HCT116 (cell line): ENCODE results near the gene SLC5A6. TPM values are rescaled to one million over a fixed set of nuclear protein-coding genes. Genes with fewer than 3 reads are reported as not detected.

Experiments
- ATAC-seq: fragments of 200-7000 bp; cut with Tn5 transposase; 2 replicates; pipeline ENCODE4 v1.9.1; 2020; ENCODE audit warnings: mild to moderate bottlenecking, moderate library complexity
- BruUV-seq: library from RNA; stranded (reverse); fragments of 400-500 nt; replicated peaks from 2 replicates; lab custom pipeline; 2021; lab: Mats Ljungman, UMichigan
- CTCF ChIA-PET: fragments of 300-600 bp; sonication (Branson Sonifier 250); formaldehyde crosslinking; loops from one replicate; lab custom pipeline; 2021; ENCODE audit warnings: antibody characterized with exemption; lab: Charles Lee
- POLR2A ChIA-PET: fragments of 300-600, 350-600 bp; sonication (Branson Sonifier 250); formaldehyde crosslinking; loops from one replicate; lab custom pipeline; 2021; ENCODE audit warnings: antibody characterized with exemption; lab: Charles Lee
- RAD21 ChIA-PET, 2 experiments: fragments of 300-600 bp; sonication (Branson Sonifier 250); formaldehyde crosslinking; loops; one replicate each; lab custom pipeline; 2023; ENCODE audit warnings: low total read pairs in 2 of 2; ENCODE audit not compliant: uncharacterized antibody in 2 of 2, unreplicated experiment in 2 of 2, low non-redundant PET in 1 of 2; lab: Charles Lee
- DNase-seq: peaks from one replicate; pipeline ENCODE4 v3.0.0-alpha.2; 2010; ENCODE audit warnings: low read depth, low spot score
- H2AFZ ChIP-seq: fragments of 200-600 bp; shearing (Covaris generic), sonication (generic); 2 replicates; pipeline ENCODE4 v1.6.1; 2017; ENCODE audit warnings: low read depth, mixed run types, mixed read lengths, antibody characterized with exemption, low read length; ENCODE audit not compliant: poor library complexity, severe bottlenecking
- H3K27ac ChIP-seq: 2 replicates; pipeline ENCODE4 v1.5.1; 2012; ENCODE audit warnings: low read depth, low read length
- H3K27me3 ChIP-seq: fragments of 200-600 bp; sonication (generic); 2 replicates; pipeline ENCODE4 v1.6.1; 2016; ENCODE audit warnings: mixed run types, low read length, mixed read lengths; ENCODE audit not compliant: insufficient read depth
- H3K36me3 ChIP-seq, 2 experiments: fragments of 200-500 bp in 1 of 2; fragments of 200-600 bp in 1 of 2; sonication (Bioruptor generic) in 1 of 2; sonication (generic) in 1 of 2; 2 replicates each; pipeline versions ENCODE4 v1.5.1 to v1.6.1; 2014 to 2016; ENCODE audit warnings: low read length in 2 of 2, inconsistent platforms in 1 of 2, mixed read lengths in 1 of 2, mixed run types in 1 of 2; ENCODE audit not compliant: insufficient read depth in 2 of 2, control insufficient read depth in 1 of 2
- H3K4me1 ChIP-seq, 2 experiments: fragments of 200-600 bp in 1 of 2; sonication (generic) in 1 of 2; 2 replicates each; pipeline versions ENCODE4 v1.5.1 to v1.6.1; 2012 to 2017; ENCODE audit warnings: low read length in 2 of 2, inconsistent platforms in 1 of 2, mild to moderate bottlenecking in 1 of 2, mixed read lengths in 1 of 2, mixed run types in 1 of 2, moderate library complexity in 1 of 2; ENCODE audit not compliant: insufficient read depth in 2 of 2, control insufficient read depth in 1 of 2
- H3K4me2 ChIP-seq: fragments of 200-600 bp; sonication (generic); 2 replicates; pipeline ENCODE4 v1.6.1; 2017; ENCODE audit warnings: mixed run types, low read length, mixed read lengths
- H3K4me3 ChIP-seq, 2 experiments: fragments of 200-600 bp in 1 of 2; sonication (generic) in 1 of 2; replicated peaks in 1 of 2; 2 replicates each; pipeline ENCODE4 v1.5.1; 2011 to 2016; ENCODE audit warnings: low read length in 2 of 2, control low read depth in 1 of 2, low read depth in 1 of 2, mild to moderate bottlenecking in 1 of 2, mixed read lengths in 1 of 2, mixed run types in 1 of 2
- H3K79me2 ChIP-seq: fragments of 200-600 bp; sonication (generic); 2 replicates; pipeline ENCODE4 v1.6.1; 2017; ENCODE audit warnings: mild to moderate bottlenecking, mixed run types, low read length, moderate library complexity, mixed read lengths; ENCODE audit not compliant: insufficient read depth
- H3K9ac ChIP-seq: fragments of 200-600 bp; sonication (generic); 2 replicates; pipeline ENCODE4 v1.6.1; 2016; ENCODE audit warnings: low read length, mixed read lengths
- H3K9me2 ChIP-seq: fragments of 200-600 bp; sonication (generic), shearing (Covaris generic); 2 replicates; pipeline ENCODE4 v1.6.1; 2017; ENCODE audit warnings: mixed run types, mild to moderate bottlenecking, moderate library complexity; ENCODE audit not compliant: insufficient read depth
- H3K9me3 ChIP-seq, 2 experiments: fragments of 200-500 bp in 1 of 2; fragments of 200-600 bp in 1 of 2; sonication (Bioruptor generic) in 1 of 2; sonication (generic) in 1 of 2; 2 replicates each; pipeline ENCODE4 v1.6.1; 2014 to 2017; ENCODE audit warnings: low read length in 2 of 2, mixed read lengths in 2 of 2, inconsistent platforms in 1 of 2, low read depth in 1 of 2, mild to moderate bottlenecking in 1 of 2, mixed run types in 1 of 2, moderate library complexity in 1 of 2; ENCODE audit not compliant: control insufficient read depth in 1 of 2, insufficient read depth in 1 of 2
- H4K20me1 ChIP-seq: fragments of 200-600 bp; sonication (generic), shearing (Covaris generic); 2 replicates; pipeline ENCODE4 v1.6.1; 2017; ENCODE audit warnings: mixed run types, mild to moderate bottlenecking, moderate library complexity; ENCODE audit not compliant: insufficient read depth
- CBX3 ChIP-seq: IDR thresholded peaks from 2 replicates; pipeline ENCODE4 v1.6.1; 2012; ENCODE audit warnings: low read depth
- CEBPB ChIP-seq: IDR thresholded peaks from 2 replicates; pipeline ENCODE4 v1.6.1; 2012; ENCODE audit warnings: low read depth
- ELF1 ChIP-seq: IDR thresholded peaks from 2 replicates; pipeline ENCODE4 v1.6.1; 2012; ENCODE audit warnings: low read depth, borderline replicate concordance
- EZH2 ChIP-seq: fragments of 200-600 bp; sonication (generic); IDR thresholded peaks from 2 replicates; pipeline ENCODE4 v1.6.1; 2017; ENCODE audit warnings: antibody characterized with exemption, mixed run types
- EZH2phosphoT487 ChIP-seq: fragments of 200-600 bp; IDR thresholded peaks from 2 replicates; pipeline ENCODE4 v1.6.1; 2018; ENCODE audit warnings: antibody characterized with exemption, borderline replicate concordance
- JUND ChIP-seq: IDR thresholded peaks from 2 replicates; pipeline ENCODE4 v1.6.1; 2012
- MAX ChIP-seq: IDR thresholded peaks from 2 replicates; pipeline ENCODE4 v1.6.1; 2012
- POLR2A ChIP-seq: IDR thresholded peaks from 2 replicates; pipeline ENCODE4 v1.7.0; 2011; ENCODE audit warnings: borderline replicate concordance; ENCODE audit not compliant: insufficient read depth, insufficient read length; ENCODE audit errors: extremely low read depth
- POLR2AphosphoS5 ChIP-seq: IDR thresholded peaks from 2 replicates; pipeline ENCODE4 v1.6.1; 2011; ENCODE audit warnings: mild to moderate bottlenecking, low read depth, low read length, moderate library complexity
- REST ChIP-seq: IDR thresholded peaks from 2 replicates; pipeline ENCODE4 v1.6.1; 2012; ENCODE audit warnings: low read depth
- SIN3A ChIP-seq: IDR thresholded peaks from 2 replicates; pipeline ENCODE4 v1.6.1; 2012; ENCODE audit warnings: low read depth
- SP1 ChIP-seq: IDR thresholded peaks from 2 replicates; pipeline ENCODE4 v1.6.1; 2012; ENCODE audit warnings: low read depth
- SRF ChIP-seq: IDR thresholded peaks from 2 replicates; pipeline ENCODE4 v1.6.1; 2012; ENCODE audit warnings: low read depth
- TCF7L2 ChIP-seq: IDR thresholded peaks from 2 replicates; pipeline ENCODE4 v1.7.0; 2011; ENCODE audit warnings: borderline replicate concordance, inconsistent platforms; ENCODE audit not compliant: insufficient read depth, insufficient read length; ENCODE audit errors: extremely low read depth
- YY1 ChIP-seq: IDR thresholded peaks from 2 replicates; pipeline ENCODE4 v1.6.1; 2011; ENCODE audit warnings: low read length, low read depth, moderate library complexity, mild to moderate bottlenecking; ENCODE audit not compliant: insufficient replicate concordance; ENCODE audit errors: extremely low read depth
- ZFX ChIP-seq: fragments of 450-650 bp; IDR thresholded peaks from 2 replicates; pipeline ENCODE4 v1.6.1; 2017
- ZNF274 ChIP-seq: fragments of 200-500 bp; sonication (Bioruptor generic); IDR thresholded peaks from 2 replicates; pipeline ENCODE4 v1.6.1; 2014; ENCODE audit warnings: mild to moderate bottlenecking, low read depth, low read length, inconsistent platforms
- intact Hi-C: fragments of 100-400 bp; cut with micrococcal nuclease; formaldehyde crosslinking; loops from 2 replicates; pipeline ENCODE4 v1.10.0; 2022
- total RNA-seq: library from RNA; stranded (reverse); gene quantifications from one replicate; pipeline ENCODE4 v1.2.1, GENCODE V29; 2021; ENCODE audit not compliant: unreplicated experiment
- TF ChIP-seq, protein P1 (sequence below): IDR thresholded peaks from 2 replicates; pipeline ENCODE4 v1.6.1; 2012
- TF ChIP-seq, protein P2 (sequence below), 3 experiments: fragments of 200-600 bp in 1 of 3; sonication (generic) in 1 of 3; IDR thresholded peaks in 2 of 3; conservative IDR thresholded peaks in 1 of 3; 2 replicates each; pipeline ENCODE4 v1.5.1; 2012 to 2017; ENCODE audit warnings: low read depth in 2 of 3, low read length in 2 of 3, antibody characterized with exemption in 1 of 3, borderline replicate concordance in 1 of 3, control low read depth in 1 of 3, mild to moderate bottlenecking in 1 of 3, mixed read lengths in 1 of 3, mixed run types in 1 of 3, moderate library complexity in 1 of 3; ENCODE audit not compliant: insufficient read depth in 1 of 3
- TF ChIP-seq, protein P3 (sequence below): IDR thresholded peaks from 2 replicates; pipeline ENCODE4 v1.6.1; 2011; ENCODE audit warnings: mild to moderate bottlenecking, low read length, moderate library complexity; ENCODE audit not compliant: insufficient replicate concordance; ENCODE audit errors: extremely low read depth

SLC5A6 gene
- total RNA-seq, 1 experiment from 2014 or later = 55.4 TPM

DNA sequence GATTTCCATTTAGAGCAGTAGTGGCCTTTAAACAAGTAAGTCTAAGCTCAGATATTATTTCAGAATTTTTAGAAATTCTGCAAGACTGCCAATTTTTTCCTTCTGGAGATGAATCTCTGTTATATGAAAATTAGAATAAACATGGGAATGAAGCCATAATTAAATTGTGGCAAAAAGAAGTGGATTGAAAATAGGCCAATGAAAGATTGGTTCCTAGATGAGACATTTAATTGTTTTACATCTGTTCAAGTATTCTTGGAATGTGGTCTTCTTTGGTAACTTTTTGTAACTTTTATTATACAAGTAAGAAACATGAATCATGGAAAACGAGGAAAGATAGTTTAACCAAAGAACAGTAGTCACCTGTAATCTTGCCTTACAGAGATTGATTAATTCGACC is 15.4 kb upstream of the SLC5A6 start:
- no peak for ATAC-seq
- H3K27ac ChIP-seq = no peak overlapping the region
- peaks cover 10% of the 10 kb centered on the region for H4K20me1 ChIP-seq
- no peaks in the 10 kb centered on the region for H3K4me1 ChIP-seq
- no peaks in the 10 kb centered on the region for H3K9me3 ChIP-seq
- H3K4me3 ChIP-seq = no peak overlapping the region
- peaks cover 60 to 75% of the 10 kb centered on the region in 2 experiments for H3K36me3 ChIP-seq
- TSS peak; percentile 3 for BruUV-seq
- H3K79me2 ChIP-seq = peaks cover 22% of the 10 kb centered on the region
- no peak overlapping the region for H2AFZ ChIP-seq
- no peak overlapping the region for H3K9ac ChIP-seq
- H3K9me2 ChIP-seq = no peaks in the 10 kb centered on the region
- POLR2A ChIA-PET = no interaction called here
- no peak overlapping the region for H3K4me2 ChIP-seq
- CTCF ChIA-PET = no interaction called here
- RAD21 ChIA-PET = no interaction called here
- TF ChIP-seq CEBPB = no peak
- TF ChIP-seq JUND = no peak
- TF ChIP-seq TCF7L2 = no peak
- no peak for TF ChIP-seq SP1
- TF ChIP-seq POLR2A = no peak
- TF ChIP-seq POLR2AphosphoS5 = no peak
- no peak for TF ChIP-seq EZH2phosphoT487
- TF ChIP-seq REST = no peak
- TF ChIP-seq ELF1 = no peak
- TF ChIP-seq YY1 = no peak
- TF ChIP-seq MAX = no peak
- no peak for TF ChIP-seq SRF
- TF ChIP-seq, protein P1, sequence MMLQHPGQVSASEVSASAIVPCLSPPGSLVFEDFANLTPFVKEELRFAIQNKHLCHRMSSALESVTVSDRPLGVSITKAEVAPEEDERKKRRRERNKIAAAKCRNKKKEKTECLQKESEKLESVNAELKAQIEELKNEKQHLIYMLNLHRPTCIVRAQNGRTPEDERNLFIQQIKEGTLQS = no peak
- TF ChIP-seq SIN3A = no peak
- TF ChIP-seq EZH2 = no peak
- TF ChIP-seq, protein P2, sequence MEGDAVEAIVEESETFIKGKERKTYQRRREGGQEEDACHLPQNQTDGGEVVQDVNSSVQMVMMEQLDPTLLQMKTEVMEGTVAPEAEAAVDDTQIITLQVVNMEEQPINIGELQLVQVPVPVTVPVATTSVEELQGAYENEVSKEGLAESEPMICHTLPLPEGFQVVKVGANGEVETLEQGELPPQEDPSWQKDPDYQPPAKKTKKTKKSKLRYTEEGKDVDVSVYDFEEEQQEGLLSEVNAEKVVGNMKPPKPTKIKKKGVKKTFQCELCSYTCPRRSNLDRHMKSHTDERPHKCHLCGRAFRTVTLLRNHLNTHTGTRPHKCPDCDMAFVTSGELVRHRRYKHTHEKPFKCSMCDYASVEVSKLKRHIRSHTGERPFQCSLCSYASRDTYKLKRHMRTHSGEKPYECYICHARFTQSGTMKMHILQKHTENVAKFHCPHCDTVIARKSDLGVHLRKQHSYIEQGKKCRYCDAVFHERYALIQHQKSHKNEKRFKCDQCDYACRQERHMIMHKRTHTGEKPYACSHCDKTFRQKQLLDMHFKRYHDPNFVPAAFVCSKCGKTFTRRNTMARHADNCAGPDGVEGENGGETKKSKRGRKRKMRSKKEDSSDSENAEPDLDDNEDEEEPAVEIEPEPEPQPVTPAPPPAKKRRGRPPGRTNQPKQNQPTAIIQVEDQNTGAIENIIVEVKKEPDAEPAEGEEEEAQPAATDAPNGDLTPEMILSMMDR (IDR thresholded peaks at IDR 0.05 in 2 of 3, conservative IDR thresholded peaks at IDR 0.05 in 1 of 3; ENCODE audit: borderline replicate concordance in 1 of 3, insufficient read depth in 1 of 3, low read depth in 2 of 3, low read length in 2 of 3) = no peak
- TF ChIP-seq, protein P3, sequence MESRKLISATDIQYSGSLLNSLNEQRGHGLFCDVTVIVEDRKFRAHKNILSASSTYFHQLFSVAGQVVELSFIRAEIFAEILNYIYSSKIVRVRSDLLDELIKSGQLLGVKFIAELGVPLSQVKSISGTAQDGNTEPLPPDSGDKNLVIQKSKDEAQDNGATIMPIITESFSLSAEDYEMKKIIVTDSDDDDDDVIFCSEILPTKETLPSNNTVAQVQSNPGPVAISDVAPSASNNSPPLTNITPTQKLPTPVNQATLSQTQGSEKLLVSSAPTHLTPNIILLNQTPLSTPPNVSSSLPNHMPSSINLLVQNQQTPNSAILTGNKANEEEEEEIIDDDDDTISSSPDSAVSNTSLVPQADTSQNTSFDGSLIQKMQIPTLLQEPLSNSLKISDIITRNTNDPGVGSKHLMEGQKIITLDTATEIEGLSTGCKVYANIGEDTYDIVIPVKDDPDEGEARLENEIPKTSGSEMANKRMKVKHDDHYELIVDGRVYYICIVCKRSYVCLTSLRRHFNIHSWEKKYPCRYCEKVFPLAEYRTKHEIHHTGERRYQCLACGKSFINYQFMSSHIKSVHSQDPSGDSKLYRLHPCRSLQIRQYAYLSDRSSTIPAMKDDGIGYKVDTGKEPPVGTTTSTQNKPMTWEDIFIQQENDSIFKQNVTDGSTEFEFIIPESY = no peak
- TF ChIP-seq ZFX = no peak
- no peak for TF ChIP-seq ZNF274
- TF ChIP-seq CBX3 = no peak
- DNase-seq = no peak
- H3K27me3 ChIP-seq = no peaks in the 10 kb centered on the region
- intact Hi-C loops = no loop called here
